ENCODE measurements around the gene CPM.

DNA sequence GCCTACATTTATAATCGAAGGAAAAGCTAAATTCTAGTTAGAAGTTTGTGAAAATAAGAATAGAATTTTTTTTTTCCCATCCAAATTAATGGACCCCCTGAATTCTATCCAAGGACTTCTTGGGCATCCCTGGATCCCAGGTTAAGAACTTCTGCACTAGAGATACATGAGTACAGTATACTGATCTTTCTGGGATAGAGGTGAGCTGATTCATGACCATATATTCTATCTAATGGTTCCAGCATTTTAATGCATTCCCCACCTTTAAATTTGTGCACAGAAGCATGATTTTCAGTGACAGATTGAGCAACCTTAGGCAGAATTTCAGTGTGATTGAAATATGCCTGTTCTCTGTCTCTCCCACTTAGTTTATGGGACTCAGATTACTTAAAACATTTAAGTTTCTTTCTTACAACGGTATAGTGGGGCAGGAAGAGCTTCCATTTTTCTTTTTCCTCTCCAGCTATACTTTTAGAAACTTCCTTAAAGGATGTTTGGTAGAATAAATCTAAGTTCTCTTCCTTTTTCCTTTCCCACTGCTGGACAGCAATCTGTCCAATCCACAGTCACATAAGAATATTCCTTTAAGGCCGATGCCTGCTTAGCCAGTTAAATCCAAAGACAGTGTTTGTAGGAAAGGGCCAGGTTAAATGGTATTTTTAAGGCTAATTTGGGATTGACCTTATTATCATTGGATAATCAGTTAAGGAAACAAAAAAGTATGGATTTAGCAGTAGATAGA is 118.3 kb downstream of the CPM start:
- TF ChIP-seq, protein P1, sequence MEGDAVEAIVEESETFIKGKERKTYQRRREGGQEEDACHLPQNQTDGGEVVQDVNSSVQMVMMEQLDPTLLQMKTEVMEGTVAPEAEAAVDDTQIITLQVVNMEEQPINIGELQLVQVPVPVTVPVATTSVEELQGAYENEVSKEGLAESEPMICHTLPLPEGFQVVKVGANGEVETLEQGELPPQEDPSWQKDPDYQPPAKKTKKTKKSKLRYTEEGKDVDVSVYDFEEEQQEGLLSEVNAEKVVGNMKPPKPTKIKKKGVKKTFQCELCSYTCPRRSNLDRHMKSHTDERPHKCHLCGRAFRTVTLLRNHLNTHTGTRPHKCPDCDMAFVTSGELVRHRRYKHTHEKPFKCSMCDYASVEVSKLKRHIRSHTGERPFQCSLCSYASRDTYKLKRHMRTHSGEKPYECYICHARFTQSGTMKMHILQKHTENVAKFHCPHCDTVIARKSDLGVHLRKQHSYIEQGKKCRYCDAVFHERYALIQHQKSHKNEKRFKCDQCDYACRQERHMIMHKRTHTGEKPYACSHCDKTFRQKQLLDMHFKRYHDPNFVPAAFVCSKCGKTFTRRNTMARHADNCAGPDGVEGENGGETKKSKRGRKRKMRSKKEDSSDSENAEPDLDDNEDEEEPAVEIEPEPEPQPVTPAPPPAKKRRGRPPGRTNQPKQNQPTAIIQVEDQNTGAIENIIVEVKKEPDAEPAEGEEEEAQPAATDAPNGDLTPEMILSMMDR (IDR thresholded peaks at IDR 0.05) = no peak
- no peak for TF ChIP-seq POLR2A (IDR thresholded peaks at IDR 0.05)

Data from lower leg skin (tissue), 3 donors.